NCI-H1048 (cell line): ENCODE results near the gene TEKT5.
A peak's percentile ranks its signal among the peaks of the same experiment; 100 is the strongest.
"Not testable (repeated sequence)": the region's sequence is repeated elsewhere in the genome, so short reads cannot be mapped to it uniquely, and the experiment has no call there.

Experiments used
- DNase-seq: peaks from one replicate; lab custom pipeline; 2025; lab: John Stamatoyannopoulos, UW

The TEKT5 gene

GRCh38 chr16:10658943-10659342, 35.8 kb downstream of the TEKT5 start:
- DNase-seq: no peak

- DNase-seq: no peak
Observed at GRCh38 chr16:10657925-10658324, 36.8 kb downstream of the TEKT5 start.

GRCh38 chr16:10656618-10657017, 38.1 kb downstream of the TEKT5 start:
- no peak for DNase-seq

GRCh38 chr16:10655415-10655977, 39.2 kb downstream of the TEKT5 start:
- no peak for DNase-seq

GRCh38 chr16:10654592-10655414, 39.9 kb downstream of the TEKT5 start:
- DNase-seq: no peak

- DNase-seq: peak; percentile 1
Observed at GRCh38 chr16:10652730-10653590, 41.8 kb downstream of the TEKT5 start.

- not testable (repeated sequence) for DNase-seq
Observed at GRCh38 chr16:10649098-10649497, 45.6 kb downstream of the TEKT5 start.

- DNase-seq: no peak
Observed at GRCh38 chr16:10647721-10648296, 46.9 kb downstream of the TEKT5 start.

GRCh38 chr16:10647264-10647720, 47.4 kb downstream of the TEKT5 start:
- no peak for DNase-seq

GRCh38 chr16:10646581-10647263, 48.0 kb downstream of the TEKT5 start:
- no peak for DNase-seq

- DNase-seq: no peak
Observed at GRCh38 chr16:10646228-10646580, 48.5 kb downstream of the TEKT5 start.

GRCh38 chr16:10644092-10644491, 50.6 kb downstream of the TEKT5 start:
- DNase-seq: no peak

GRCh38 chr16:10642964-10643363, 51.8 kb downstream of the TEKT5 start:
- no peak for DNase-seq

- DNase-seq: no peak
Observed at GRCh38 chr16:10641953-10642949, 52.5 kb downstream of the TEKT5 start.

- DNase-seq: no peak
Observed at GRCh38 chr16:10641555-10641952, 53.2 kb downstream of the TEKT5 start.

- DNase-seq: no peak
Observed at GRCh38 chr16:10640934-10641333, 53.8 kb downstream of the TEKT5 start.

- no peak for DNase-seq
Observed at GRCh38 chr16:10638101-10638500, 56.6 kb downstream of the TEKT5 start.

- DNase-seq: no peak
Observed at GRCh38 chr16:10637337-10638037, 57.2 kb downstream of the TEKT5 start.

- DNase-seq: no peak
Observed at GRCh38 chr16:10635365-10636021, 59.2 kb downstream of the TEKT5 start.
